HG02623 (cell line): ENCODE measurements around the gene ABCA1.
A peak's percentile ranks its signal among the peaks of the same experiment; 100 is the strongest.
"Not testable (repeated sequence)": the region's sequence is repeated elsewhere in the genome, so short reads cannot be mapped to it uniquely, and the experiment has no call there.

Experiments used
- ATAC-seq: cut with Tn5 transposase; IDR thresholded peaks from one replicate; pipeline ENCODE4 v1.9.1; 2021; ENCODE audit warnings: moderate library complexity; ENCODE audit not compliant: unreplicated experiment

The ABCA1 gene

DNA sequence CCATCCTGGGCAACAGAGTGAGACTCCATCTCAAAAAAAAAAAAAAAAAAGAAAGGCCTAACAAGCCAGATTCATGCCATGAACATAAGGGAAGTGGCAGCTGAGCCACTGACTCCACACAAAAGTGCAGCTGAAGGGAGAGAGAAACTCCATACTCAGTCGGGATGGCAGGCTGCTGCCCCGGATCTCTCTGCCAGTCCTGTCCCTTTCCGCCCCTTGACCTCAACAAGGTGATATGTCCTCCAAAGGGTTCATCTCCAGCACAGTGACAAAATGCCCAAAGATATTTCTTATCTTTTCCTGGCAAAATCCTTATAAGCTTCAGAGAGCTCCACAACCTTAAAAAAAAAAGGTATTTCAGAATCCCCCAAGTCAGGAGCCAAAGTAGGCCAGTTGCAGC, 52.6 kb downstream of the ABCA1 start:
- ATAC-seq = no peak

GRCh38 chr9:104873489-104873850, 54.5 kb downstream of the ABCA1 start:
- no peak for ATAC-seq

DNA sequence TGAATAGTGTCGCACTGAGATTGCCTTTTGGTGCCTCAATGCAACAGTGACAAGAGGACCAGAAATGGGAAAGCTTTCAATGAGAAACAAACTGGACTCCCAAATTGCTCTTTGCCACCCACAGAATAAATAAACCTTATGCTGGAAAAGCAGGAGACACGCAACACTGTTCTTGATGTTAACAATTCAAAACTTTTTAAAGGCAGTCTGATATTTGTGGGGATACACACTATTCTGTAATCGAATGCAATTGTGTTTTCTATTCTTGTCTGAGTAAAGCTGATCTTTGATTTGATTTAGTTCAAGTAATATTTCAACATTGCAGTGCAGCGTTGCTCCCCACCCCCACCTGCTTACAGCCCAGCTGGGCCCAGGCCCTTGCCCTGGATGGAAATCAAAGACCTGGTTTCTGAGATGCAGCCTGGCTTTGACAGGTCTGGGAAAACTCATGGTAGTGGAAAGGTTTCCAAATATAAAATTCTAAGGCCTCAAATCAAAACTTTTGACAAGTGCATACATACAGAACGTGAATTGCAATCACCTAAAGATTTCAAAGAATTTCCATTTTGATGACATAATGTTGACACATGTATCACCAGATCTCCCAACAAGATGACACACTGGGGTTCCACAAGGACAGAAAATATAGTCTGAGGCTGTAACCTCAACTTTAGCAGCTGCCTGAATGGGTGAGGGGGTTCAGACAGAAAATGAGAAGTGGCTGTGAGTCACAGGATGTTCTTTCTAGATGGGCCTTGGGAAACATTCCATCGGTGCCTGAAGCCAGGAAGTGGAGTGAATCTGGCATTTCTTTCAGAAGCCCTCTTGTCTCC, 55.1 kb downstream of the ABCA1 start:
- no peak for ATAC-seq

GRCh38 chr9:104871961-104872527, 55.9 kb downstream of the ABCA1 start:
- no peak for ATAC-seq

DNA sequence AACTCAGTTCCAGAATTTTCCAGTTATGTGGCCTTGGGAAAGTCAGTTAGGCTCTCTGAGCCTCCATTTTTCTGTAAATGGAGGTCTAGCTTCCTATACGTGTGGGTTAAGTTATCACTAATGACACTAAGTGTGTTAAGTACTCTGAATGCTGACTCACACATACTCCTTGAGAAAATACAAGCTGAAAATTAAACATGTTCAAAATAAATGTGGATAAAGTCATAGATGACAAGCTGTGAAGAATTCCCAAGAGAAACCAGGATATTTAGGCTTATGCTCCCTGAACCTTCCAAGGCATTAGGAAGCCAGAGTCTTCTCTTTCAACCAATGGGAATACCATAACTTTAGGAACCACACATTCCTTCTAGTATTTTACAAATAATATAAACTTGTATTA, 58.1 kb downstream of the ABCA1 start:
- no peak for ATAC-seq

DNA sequence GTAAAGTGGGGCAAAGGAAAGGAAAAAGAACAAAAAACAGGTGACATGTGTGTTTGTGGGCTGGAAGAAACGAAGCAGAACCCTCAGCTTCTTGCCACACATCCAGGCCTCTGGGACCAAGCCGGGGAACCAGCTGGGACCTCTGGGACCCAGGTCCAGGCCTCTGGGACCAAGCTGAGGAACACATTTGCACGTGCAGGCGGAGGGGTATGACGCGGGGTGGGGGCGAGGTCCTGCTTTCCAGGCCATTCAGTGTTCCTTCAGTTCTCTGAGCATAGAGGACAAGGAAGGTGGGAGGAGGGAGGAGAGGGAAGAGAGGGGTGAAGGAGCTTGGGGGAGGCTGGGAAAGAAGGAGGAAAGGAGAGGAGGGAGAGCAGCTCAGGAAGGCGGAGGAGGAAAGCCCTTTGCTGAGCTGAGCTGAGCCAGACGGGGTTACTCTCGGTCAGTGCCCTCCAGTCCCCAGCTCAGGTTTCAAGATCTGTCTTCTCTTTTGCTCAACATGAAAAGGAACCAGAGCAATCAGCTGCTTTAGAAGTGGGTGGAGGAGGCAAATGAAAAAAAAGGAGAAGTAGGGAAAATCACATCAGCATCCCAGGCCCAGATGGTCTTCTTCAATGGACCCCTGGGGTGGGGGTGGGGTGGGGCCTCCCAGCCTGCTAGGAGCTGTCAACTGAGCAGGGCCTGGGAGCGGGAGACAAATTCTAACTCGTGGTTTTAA, 59.1 kb downstream of the ABCA1 start:
- ATAC-seq = peak; percentile 88

GRCh38 chr9:104868303-104868686, 59.7 kb downstream of the ABCA1 start:
- ATAC-seq = no peak

- ATAC-seq = no peak
Observed at GRCh38 chr9:104866191-104866590, 61.8 kb downstream of the ABCA1 start.

DNA sequence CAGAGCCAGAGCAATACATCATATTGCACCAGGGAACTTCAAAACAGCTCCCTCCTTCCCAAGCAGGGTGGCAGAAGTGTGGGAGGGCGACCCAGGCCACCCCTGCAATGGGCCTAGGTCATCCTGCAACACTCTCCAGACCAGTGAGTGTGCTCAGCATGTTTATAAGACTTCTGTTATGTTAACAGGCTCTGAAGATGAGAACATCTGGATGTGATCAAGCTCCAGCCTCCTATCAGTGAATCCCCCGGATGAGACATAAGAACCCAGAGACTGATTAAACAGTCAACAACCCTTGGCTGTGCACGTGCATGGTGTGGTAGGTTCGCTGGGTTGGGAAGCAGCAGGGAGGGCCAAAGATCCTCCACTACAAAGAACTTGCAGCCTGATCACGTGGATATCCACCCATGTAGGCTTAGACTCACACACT, 63.3 kb downstream of the ABCA1 start:
- ATAC-seq = no peak

DNA sequence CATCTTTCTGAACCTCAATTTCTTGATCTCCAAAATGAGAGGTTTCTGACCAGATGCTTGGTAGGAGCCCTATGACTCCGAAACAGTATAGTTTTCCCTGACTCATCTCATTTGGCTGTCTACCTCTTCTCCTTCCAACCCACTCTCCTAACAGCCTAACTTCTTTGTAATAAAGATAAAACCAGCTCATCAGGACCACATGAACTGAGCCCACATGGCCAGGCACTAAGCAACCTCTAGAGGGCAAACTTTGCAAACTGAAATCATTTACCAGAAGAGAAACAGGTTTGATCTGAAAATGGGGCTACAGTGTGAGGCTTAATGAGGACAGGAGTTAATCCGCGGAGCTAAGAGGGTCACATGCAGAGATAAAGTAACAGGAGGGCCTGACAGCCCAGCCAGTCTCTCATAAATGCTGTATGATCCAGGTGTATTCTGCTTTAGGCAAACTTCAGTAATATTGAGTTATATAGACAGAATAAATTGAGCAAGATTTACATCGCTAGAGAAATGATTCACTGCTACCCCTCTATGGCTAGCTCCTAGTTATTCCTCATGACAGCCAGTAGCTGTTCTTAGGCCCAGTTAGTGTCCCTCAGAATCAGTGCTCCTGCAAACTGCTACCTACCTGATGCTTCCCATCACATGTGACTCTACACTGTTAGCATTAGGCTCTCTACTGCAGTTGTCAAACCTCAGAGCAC, 64.6 kb downstream of the ABCA1 start:
- ATAC-seq = peak; percentile 76

DNA sequence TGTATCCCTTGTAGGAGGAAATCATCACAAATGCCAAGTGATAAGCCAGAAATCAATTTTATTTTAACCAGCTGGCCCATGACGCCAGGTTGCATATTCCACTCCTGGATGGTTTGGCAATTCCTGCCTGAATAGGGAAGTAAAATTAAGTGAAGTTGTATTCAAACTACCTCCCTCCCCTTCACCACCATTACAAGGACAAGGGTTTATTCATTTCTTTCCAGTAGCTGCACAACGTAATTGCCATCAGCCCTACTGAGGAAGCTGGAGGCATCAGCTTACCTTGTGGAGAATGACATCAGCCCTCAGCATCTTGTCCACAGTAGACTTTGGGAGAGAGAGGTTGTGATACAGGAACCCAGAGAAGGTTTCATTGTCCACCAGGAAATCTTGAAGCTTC, 66.6 kb downstream of the ABCA1 start:
- no peak for ATAC-seq

DNA sequence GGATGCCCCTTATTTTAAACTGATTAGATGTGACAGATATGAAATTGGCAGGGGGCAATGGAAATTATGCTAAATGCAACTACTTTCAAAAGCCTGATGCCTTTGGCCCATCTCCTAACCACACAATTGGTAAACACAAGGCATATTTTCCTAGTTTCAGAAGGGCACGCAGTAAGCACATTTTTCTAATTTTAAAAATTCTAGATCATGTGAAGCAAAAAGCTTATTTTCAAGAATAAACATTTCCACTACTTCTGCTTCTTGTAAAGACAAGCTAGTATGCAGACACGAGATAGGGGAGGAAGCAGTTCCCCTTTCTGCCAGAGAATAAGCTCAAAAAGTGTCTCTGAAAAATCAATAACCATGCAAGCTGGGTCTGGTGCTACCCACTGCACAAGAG, 67.7 kb downstream of the ABCA1 start:
- no peak for ATAC-seq

DNA sequence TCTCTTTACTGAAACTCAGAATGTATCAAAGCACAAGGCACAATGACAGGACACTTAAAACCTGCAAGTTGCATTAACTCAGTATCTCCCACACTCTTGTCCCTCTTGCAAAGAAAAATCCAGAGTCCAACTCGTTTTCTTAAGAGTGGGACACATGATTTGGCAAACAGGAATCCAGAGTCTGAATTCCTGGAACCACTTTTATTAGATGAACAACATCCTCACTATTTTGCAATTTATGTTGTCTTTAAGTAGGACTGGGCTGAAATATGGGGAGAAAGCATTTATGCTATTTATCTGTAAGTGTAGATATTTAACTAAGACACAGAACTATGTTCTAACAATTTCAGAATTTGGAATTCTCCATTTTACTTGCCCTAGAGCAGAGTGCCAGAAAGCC, 69.1 kb downstream of the ABCA1 start:
- ATAC-seq = no peak

GRCh38 chr9:104858271-104858670, 69.7 kb downstream of the ABCA1 start:
- no peak for ATAC-seq

- ATAC-seq = no peak
Observed at GRCh38 chr9:104856413-104856941, 71.5 kb downstream of the ABCA1 start.

- ATAC-seq = no peak
Observed at GRCh38 chr9:104855807-104856206, 72.1 kb downstream of the ABCA1 start.

DNA sequence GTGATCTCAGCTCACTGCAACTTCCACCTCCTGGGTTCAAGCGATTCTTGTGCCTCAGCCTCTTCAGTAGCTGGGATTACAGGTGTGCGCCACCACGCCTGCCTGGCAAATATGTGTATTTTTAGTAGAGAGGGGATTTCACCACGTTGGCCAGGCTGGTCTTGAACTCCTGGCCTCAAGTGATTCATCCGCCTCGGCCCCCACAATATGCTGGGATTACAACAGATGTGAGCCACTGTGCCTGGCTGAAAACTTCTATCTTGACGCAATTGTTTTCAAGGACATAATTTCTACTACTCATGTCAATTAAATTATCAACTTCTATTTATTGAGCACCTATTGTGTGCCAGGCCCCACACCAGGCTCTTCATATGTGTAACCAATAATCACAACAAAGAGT, 72.7 kb downstream of the ABCA1 start:
- ATAC-seq = not testable (repeated sequence)

GRCh38 chr9:104854613-104855012, 73.3 kb downstream of the ABCA1 start:
- ATAC-seq = no peak

DNA sequence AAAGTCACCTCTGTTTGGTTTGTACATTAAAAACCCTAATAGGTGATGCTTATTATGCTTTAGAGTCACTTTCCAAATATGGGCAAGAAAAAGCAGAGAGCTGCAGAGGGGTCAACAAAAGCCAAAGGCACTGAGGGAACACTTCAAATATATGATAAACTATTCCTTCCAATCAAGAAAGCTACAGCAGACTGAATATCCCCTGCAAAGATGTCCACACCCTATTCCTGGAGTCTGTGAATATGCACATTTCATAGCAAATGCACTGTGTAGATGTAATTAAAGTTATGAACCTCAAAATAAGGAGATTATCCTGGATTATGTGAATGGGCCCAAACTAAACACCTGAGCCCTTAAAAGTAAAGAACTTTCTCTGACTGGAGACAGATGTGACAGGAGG, 74.3 kb downstream of the ABCA1 start:
- ATAC-seq = no peak

GRCh38 chr9:104853159-104853558, 74.8 kb downstream of the ABCA1 start:
- ATAC-seq = no peak

DNA sequence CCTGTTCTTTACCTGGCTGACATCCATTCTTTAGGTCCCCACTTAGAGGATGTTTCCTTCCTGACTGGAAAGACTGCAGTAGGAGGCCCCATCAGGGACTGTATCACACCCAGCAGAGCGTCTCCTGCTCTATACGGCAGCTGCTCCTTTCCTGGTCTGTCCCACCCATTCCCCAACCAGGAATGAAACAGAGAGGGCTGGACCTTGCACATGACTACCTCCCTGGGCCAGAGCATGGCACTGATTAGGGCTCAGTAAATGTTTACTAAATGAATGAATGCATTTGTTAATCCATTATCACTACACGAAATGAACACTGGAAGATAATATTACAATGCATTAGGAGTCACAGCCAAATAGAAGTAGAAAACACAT, 76.4 kb downstream of the ABCA1 start:
- ATAC-seq = no peak
